GM12878 (cell line): Measurements from ENCODE around the gene KLF6. TPM values are rescaled to one million over a fixed set of nuclear protein-coding genes. Genes with fewer than 3 reads are reported as not detected.
"Not testable (repeated sequence)": the region's sequence is repeated elsewhere in the genome, so short reads cannot be mapped to it uniquely, and the experiment has no call there.

ENCODE experiments used
- ATAC-seq: fragments of 200-7000 bp; cut with Tn5 transposase; 3 replicates; pipeline ENCODE4 v1.9.1; 2020; ENCODE audit warnings: mild to moderate bottlenecking, moderate library complexity
- BruUV-seq: library from RNA; stranded (reverse); fragments of 400-500 nt; replicated peaks from 2 replicates; lab custom pipeline; 2021; lab: Mats Ljungman, UMichigan
- CTCF ChIA-PET: fragments of 300-600 bp; sonication (Branson Sonifier 250); formaldehyde crosslinking; extraction: SDS; loops from one replicate; lab custom pipeline; 2021; ENCODE audit warnings: inconsistent platforms; lab: Yijun Ruan, JAX
- POLR2A ChIA-PET: fragments of 350-600 bp; formaldehyde crosslinking; extraction: SDS; loops from one replicate; lab custom pipeline; 2021; ENCODE audit warnings: inconsistent platforms; lab: Charles Lee
- RAD21 ChIA-PET: fragments of 300-600 bp; sonication (Branson Sonifier 250); formaldehyde crosslinking; loops from one replicate; lab custom pipeline; 2023; ENCODE audit warnings: antibody characterized with exemption; ENCODE audit not compliant: unreplicated experiment; lab: Charles Lee
- SMC1A ChIA-PET: fragments of 300-600 bp; sonication (Branson Sonifier 250); formaldehyde crosslinking; loops from one replicate; lab custom pipeline; 2023; ENCODE audit not compliant: unreplicated experiment, uncharacterized antibody; lab: Charles Lee
- DNase-seq: peaks from one replicate; pipeline ENCODE4 v3.0.0-alpha.2; 2011; ENCODE audit warnings: low read depth, low spot score
- FAIRE-seq: peaks from 3 replicates; lab custom pipeline; 2011; peaks lifted over from hg19 to GRCh38; lab: Jason Lieb, UNC
- H2AFZ ChIP-seq: 2 replicates; pipeline ENCODE4 v1.6.0; 2011; ENCODE audit warnings: low read depth, low read length, control low read depth; ENCODE audit not compliant: control insufficient read depth
- H3K27ac ChIP-seq: 2 replicates; pipeline ENCODE4 v1.5.1; 2011; ENCODE audit warnings: control low read depth; ENCODE audit not compliant: control insufficient read depth, insufficient read depth
- H3K27me3 ChIP-seq, 2 experiments: replicated peaks in 1 of 2; 2 replicates each; pipeline versions ENCODE4 v1.6.0 to v1.6.1; 2011; ENCODE audit warnings: low read length in 1 of 2; ENCODE audit not compliant: control insufficient read depth in 2 of 2, insufficient read depth in 2 of 2
- H3K36me3 ChIP-seq, 2 experiments: 2 replicates each; pipeline ENCODE4 v1.5.1; 2011; ENCODE audit warnings: low read length in 1 of 2; ENCODE audit not compliant: control insufficient read depth in 2 of 2, insufficient read depth in 2 of 2
- H3K4me1 ChIP-seq: 2 replicates; pipeline ENCODE4 v1.6.1; 2011; ENCODE audit warnings: mild to moderate bottlenecking, low read length, moderate library complexity, mixed read lengths; ENCODE audit not compliant: control insufficient read depth, insufficient read depth
- H3K4me2 ChIP-seq: 2 replicates; pipeline ENCODE4 v1.6.0; 2011; ENCODE audit warnings: control low read depth; ENCODE audit not compliant: control insufficient read depth, insufficient read depth
- H3K4me3 ChIP-seq: fragments of 200-600 bp; sonication (generic); 2 replicates; pipeline ENCODE4 v1.5.1; 2016
- H3K79me2 ChIP-seq: 2 replicates; pipeline ENCODE4 v1.6.0; 2011; ENCODE audit warnings: low read length; ENCODE audit not compliant: control insufficient read depth, insufficient read depth
- H3K9ac ChIP-seq: 2 replicates; pipeline ENCODE4 v1.8.0; 2011; ENCODE audit warnings: low read length, control low read depth, mixed read lengths; ENCODE audit not compliant: control insufficient read depth, insufficient read depth
- H3K9me3 ChIP-seq: replicated peaks from 3 replicates; pipeline ENCODE4 v1.5.1; 2011; ENCODE audit warnings: mild to moderate bottlenecking, low read length; ENCODE audit not compliant: control insufficient read depth, insufficient read depth
- H4K20me1 ChIP-seq: 2 replicates; pipeline ENCODE4 v1.6.0; 2011; ENCODE audit not compliant: control insufficient read depth, insufficient read depth
- PBX3 ChIP-seq: IDR thresholded peaks from 2 replicates; pipeline ENCODE4 v1.6.1; 2011; ENCODE audit warnings: mild to moderate bottlenecking, low read depth, low read length, moderate library complexity; ENCODE audit not compliant: insufficient replicate concordance
- STAT1 ChIP-seq: fragments of 450-650 bp; conservative IDR thresholded peaks from 2 replicates; pipeline ENCODE4 v1.6.1; 2014; ENCODE audit warnings: antibody characterized with exemption, mild to moderate bottlenecking
- ZNF384 ChIP-seq: IDR thresholded peaks from 2 replicates; pipeline ENCODE4 v1.6.1; 2012; ENCODE audit warnings: low read depth, mild to moderate bottlenecking, low read length, improper control_type of control experiment, borderline replicate concordance
- WGBS: methylation state at CpG from one replicate; pipeline ENCODE4 v1.1.6; 2016; ENCODE audit warnings: low lambda C conversion rate; ENCODE audit not compliant: insufficient replicate concordance, insufficient coverage; ENCODE audit errors: missing lambda C conversion rate; 5-methylcytosine and 5-hydroxymethylcytosine counted together
- in situ Hi-C: fragments of 300-500 bp; cut with MboI; formaldehyde crosslinking; loops from 9 replicates; pipeline ENCODE4 v1.14.3; 2018; ENCODE audit warnings: mixed read lengths
- intact Hi-C: fragments of 100-400 bp; cut with micrococcal nuclease; formaldehyde crosslinking; loops from one replicate; pipeline ENCODE4 v1.14.2; 2022; ENCODE audit not compliant: unreplicated experiment
- polyA plus RNA-seq, 11 experiments: library from polyadenylated mRNA; depleted of rRNA in 4 of 11; unstranded in 6 of 11; stranded (reverse) in 5 of 11; fragments of >200 nt; fragmentation: Nextera tagmentation in 4 of 11; fragmentation: Illumina TruSeq in 1 of 11; extraction: Ambion mirVana in 4 of 11; extraction: Trizol in 1 of 11; gene quantifications; 1 replicate in 1 of 11; 2 replicates in 10 of 11; pipeline versions ENCODE4 v1.2.1 to v1.2.3, GENCODE V29; 2011 to 2016; ENCODE audit warnings: inconsistent platforms in 2 of 11, missing spikeins in 2 of 11, low read depth in 1 of 11
- total RNA-seq, 4 experiments: library from RNA; depleted of rRNA in 3 of 4; stranded (reverse); fragments of >200 nt in 3 of 4; fragmentation: Illumina TruSeq in 1 of 4; extraction: Trizol in 1 of 4; gene quantifications; 2 replicates each; pipeline versions ENCODE4 v1.2.1 to v1.2.3, GENCODE V29; 2013 to 2021
- TF ChIP-seq, protein P1 (sequence below): fragments of 450-650 bp; IDR thresholded peaks from 2 replicates; pipeline ENCODE4 v1.6.1; 2018; ENCODE audit warnings: borderline replicate concordance, mild to moderate bottlenecking; ENCODE audit not compliant: partially characterized antibody

Gene KLF6
- total and polyA plus RNA-seq, 10 of the 15 experiments (the other 5 are each of a cell fraction or from before 2014, with no cell fraction given), result 7.4 to 54.1 (median 23.5) TPM

GRCh38 chr10:3734111-3734510, 50.9 kb downstream of the KLF6 start:
- ChIA-PET SMC1A (interaction anchor here (0.7 to 2.7 kb wide), 8 partner anchors 10 to 141 kb away, joined by 3 to 9 read pairs (median 4); no protein-coding TSS in a partner anchor), CTCF (interaction anchor here (1.1 to 1.9 kb wide), 7 partner anchors 10 to 924 kb away, joined by 3 to 7 read pairs (median 3); no protein-coding TSS in a partner anchor), RAD21 (interaction anchor here (0.9 to 2.3 kb wide), 7 partner anchors 14 to 923 kb away, joined by 3 to 10 read pairs (median 3); no protein-coding TSS in a partner anchor), POLR2A (no interaction called here)
- H3K27ac ChIP-seq, result no peak overlapping the region
- no peak overlapping the region for H3K4me2 ChIP-seq
- H3K79me2 ChIP-seq, result no peaks in the 10 kb centered on the region
- no peak overlapping the region for H3K9ac ChIP-seq
- no peak for DNase-seq
- H3K4me1 ChIP-seq, result no peaks in the 10 kb centered on the region
- 40% methylated on average over 3 of the region's 3 CpGs for WGBS
- H3K36me3 ChIP-seq, result no peaks in the 10 kb centered on the region
- no peaks in the 10 kb centered on the region; a peak in 1 of 4 replicates for H3K27me3 ChIP-seq
- FAIRE-seq, result no peak
- no peak overlapping the region for H3K4me3 ChIP-seq
- H4K20me1 ChIP-seq, result no peaks in the 10 kb centered on the region
- H2AFZ ChIP-seq, result no peak overlapping the region
- BruUV-seq, result no TSS peak
- peak; percentile 63 for ATAC-seq
- intact Hi-C loops, result loop anchor here (2.0 to 10.0 kb wide), 2 partner anchors 49 to 921 kb away; no protein-coding TSS in a partner anchor
- H3K9me3 ChIP-seq, result no peaks in the 10 kb centered on the region
- TF ChIP-seq, protein P1, sequence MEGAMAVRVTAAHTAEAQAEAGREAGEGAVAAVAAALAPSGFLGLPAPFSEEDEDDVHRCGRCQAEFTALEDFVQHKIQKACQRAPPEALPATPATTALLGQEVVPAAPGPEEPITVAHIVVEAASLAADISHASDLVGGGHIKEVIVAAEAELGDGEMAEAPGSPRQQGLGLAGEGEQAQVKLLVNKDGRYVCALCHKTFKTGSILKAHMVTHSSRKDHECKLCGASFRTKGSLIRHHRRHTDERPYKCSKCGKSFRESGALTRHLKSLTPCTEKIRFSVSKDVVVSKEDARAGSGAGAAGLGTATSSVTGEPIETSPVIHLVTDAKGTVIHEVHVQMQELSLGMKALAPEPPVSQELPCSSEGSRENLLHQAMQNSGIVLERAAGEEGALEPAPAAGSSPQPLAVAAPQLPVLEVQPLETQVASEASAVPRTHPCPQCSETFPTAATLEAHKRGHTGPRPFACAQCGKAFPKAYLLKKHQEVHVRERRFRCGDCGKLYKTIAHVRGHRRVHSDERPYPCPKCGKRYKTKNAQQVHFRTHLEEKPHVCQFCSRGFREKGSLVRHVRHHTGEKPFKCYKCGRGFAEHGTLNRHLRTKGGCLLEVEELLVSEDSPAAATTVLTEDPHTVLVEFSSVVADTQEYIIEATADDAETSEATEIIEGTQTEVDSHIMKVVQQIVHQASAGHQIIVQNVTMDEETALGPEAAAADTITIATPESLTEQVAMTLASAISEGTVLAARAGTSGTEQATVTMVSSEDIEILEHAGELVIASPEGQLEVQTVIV, result no peak
- TF ChIP-seq PBX3 (no peak), STAT1 (no peak), ZNF384 (no peak)
- TF ChIP-seq, all 136 proteins: peak for 0
- in situ Hi-C loops, result no loop called here

DNA sequence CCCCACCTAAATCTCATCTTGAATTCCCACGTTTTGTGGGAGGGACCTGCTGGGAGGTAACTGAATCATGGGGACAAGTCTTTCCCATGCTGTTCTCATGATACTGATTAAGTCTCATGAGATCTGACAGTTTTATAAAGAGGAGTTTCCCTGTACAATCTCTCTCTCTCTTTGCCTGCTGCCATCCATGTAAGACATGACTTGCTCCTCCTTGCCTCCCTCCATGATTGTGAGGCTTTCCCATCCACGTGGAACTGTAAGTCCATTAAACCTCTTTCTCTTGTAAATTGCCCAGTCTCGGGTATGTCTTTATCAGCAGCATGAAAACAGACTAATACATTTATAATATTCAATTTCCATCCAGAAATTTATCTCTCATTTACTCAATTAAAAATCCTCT, 52.8 kb downstream of the KLF6 start:
- not testable (repeated sequence) for FAIRE-seq

More for the DNA sequence above, 52.8 kb downstream of the KLF6 start:
- RAD21 ChIA-PET, H3K27me3 ChIP-seq, H3K4me2 ChIP-seq, BruUV-seq, ATAC-seq, H4K20me1 ChIP-seq, CTCF ChIA-PET, H3K9me3 ChIP-seq, H2AFZ ChIP-seq, in situ Hi-C loops, H3K9ac ChIP-seq, H3K4me1 ChIP-seq, H3K27ac ChIP-seq, H3K4me3 ChIP-seq, POLR2A ChIA-PET, DNase-seq, H3K36me3 ChIP-seq, H3K79me2 ChIP-seq: not testable (repeated sequence)
- intact Hi-C loops, result loop anchor here (10.0 kb wide), 1 partner anchor 923 kb away; no protein-coding TSS in a partner anchor
- SMC1A ChIA-PET, result interaction anchor here (1.3 kb wide), 1 partner anchor 390 kb away, joined by 3 read pairs; no protein-coding TSS in a partner anchor
- 28% methylated on average over 3 of the region's 3 CpGs for WGBS
